NOMO-1 treated with dmso at 0.1 percent for 144 hours (cell line): ENCODE measurements around the gene KCNE2.
A peak's percentile ranks its signal among the peaks of the same experiment; 100 is the strongest.
"Not testable (repeated sequence)": the region's sequence is repeated elsewhere in the genome, so short reads cannot be mapped to it uniquely, and the experiment has no call there.

Experiments
- DNase-seq: peaks from one replicate; lab custom pipeline; 2025; ENCODE audit not compliant: unreplicated experiment; lab: John Stamatoyannopoulos, UW

The KCNE2 gene

GRCh38 chr21:34352556-34352955, 11.2 kb upstream of the KCNE2 start:
- DNase-seq: no peak

GRCh38 chr21:34353182-34353581, 10.6 kb upstream of the KCNE2 start:
- no peak for DNase-seq

- DNase-seq: no peak
Measured at GRCh38 chr21:34354836-34355235, 9.0 kb upstream of the KCNE2 start.

GRCh38 chr21:34355570-34355969, 8.2 kb upstream of the KCNE2 start:
- no peak for DNase-seq

- DNase-seq: no peak
Measured at GRCh38 chr21:34357889-34358288, 5.9 kb upstream of the KCNE2 start.

GRCh38 chr21:34358866-34359265, 4.9 kb upstream of the KCNE2 start:
- no peak for DNase-seq

- DNase-seq: no peak
Measured at GRCh38 chr21:34360488-34361241, 3.1 kb upstream of the KCNE2 start.

GRCh38 chr21:34362136-34362444, 1.7 kb upstream of the KCNE2 start:
- DNase-seq: no peak

- DNase-seq: no peak
Measured at GRCh38 chr21:34362670-34363069, 1.1 kb upstream of the KCNE2 start.

GRCh38 chr21:34364921-34365320, 1.1 kb downstream of the KCNE2 start:
- no peak for DNase-seq

GRCh38 chr21:34365809-34366208, 2.0 kb downstream of the KCNE2 start:
- DNase-seq: no peak

GRCh38 chr21:34367320-34367935, 3.6 kb downstream of the KCNE2 start:
- DNase-seq: peak; percentile 19

GRCh38 chr21:34369741-34370140, 5.9 kb downstream of the KCNE2 start:
- DNase-seq: no peak

- DNase-seq: no peak
Measured at GRCh38 chr21:34372321-34372720, 8.5 kb downstream of the KCNE2 start.

GRCh38 chr21:34374462-34374861, 10.7 kb downstream of the KCNE2 start:
- not testable (repeated sequence) for DNase-seq

- not testable (repeated sequence) for DNase-seq
Measured at GRCh38 chr21:34374940-34375618, 11.3 kb downstream of the KCNE2 start, which contains the start of gene SMIM11. TSS of gene SMIM11 (plus strand) at chr21:34375507. CDS start at chr21:34379505, 3,998 bp downstream.

- DNase-seq: not testable (repeated sequence)
Measured at GRCh38 chr21:34375619-34375972, 11.8 kb downstream of the KCNE2 start.

- not testable (repeated sequence) for DNase-seq
Measured at GRCh38 chr21:34383138-34383537, 19.3 kb downstream of the KCNE2 start.

- not testable (repeated sequence) for DNase-seq
Measured at GRCh38 chr21:34383724-34384415, 20.1 kb downstream of the KCNE2 start.

GRCh38 chr21:34400522-34400921, 36.7 kb downstream of the KCNE2 start:
- DNase-seq: not testable (repeated sequence)

GRCh38 chr21:34404742-34405141, 40.9 kb downstream of the KCNE2 start:
- DNase-seq: not testable (repeated sequence)

- DNase-seq: not testable (repeated sequence)
Measured at GRCh38 chr21:34405686-34406085, 41.9 kb downstream of the KCNE2 start.
